Right renal pelvis (tissue), 4 donors: ENCODE measurements around the gene MALSU1. TPM values are rescaled to one million over a fixed set of nuclear protein-coding genes. Genes with fewer than 3 reads are reported as not detected.
A peak's percentile ranks its signal among the peaks of the same experiment; 100 is the strongest.

Source experiments
- DNase-seq, 4 donors: peaks; one replicate each; pipeline ENCODE4 v3.0.0-alpha.2; 2013; ENCODE audit warnings: low read depth in 4 of 4, low spot score in 3 of 4, missing footprints in 1 of 4
- polyA plus RNA-seq, 4 donors: library from polyadenylated mRNA; unstranded; fragments of 120-200 nt; gene quantifications; one replicate each; pipeline ENCODE4 v1.2.1, GENCODE V29; 2013; ENCODE audit not compliant: insufficient read length in 4 of 4

Gene MALSU1
- polyA plus RNA-seq = 10 to 100 TPM; 47.2 to 52.4 (median 49.7) TPM

GRCh38 chr7:23298885-23299769 lies at the start of gene MALSU1:
MALSU1 (plus strand) TSS chr7:23299339; CDS start chr7:23299353, 14 bp downstream.
- peak; percentile 94 to 97 (median 95) for DNase-seq

GRCh38 chr7:23249486-23249885 lies 49.7 kb upstream of the MALSU1 start:
- DNase-seq = no peak

GRCh38 chr7:23254051-23254681 lies 45.0 kb upstream of the MALSU1 start:
- DNase-seq = no peak

- no peak for DNase-seq
Measured at GRCh38 chr7:23256731-23257130, 42.4 kb upstream of the MALSU1 start.

DNA sequence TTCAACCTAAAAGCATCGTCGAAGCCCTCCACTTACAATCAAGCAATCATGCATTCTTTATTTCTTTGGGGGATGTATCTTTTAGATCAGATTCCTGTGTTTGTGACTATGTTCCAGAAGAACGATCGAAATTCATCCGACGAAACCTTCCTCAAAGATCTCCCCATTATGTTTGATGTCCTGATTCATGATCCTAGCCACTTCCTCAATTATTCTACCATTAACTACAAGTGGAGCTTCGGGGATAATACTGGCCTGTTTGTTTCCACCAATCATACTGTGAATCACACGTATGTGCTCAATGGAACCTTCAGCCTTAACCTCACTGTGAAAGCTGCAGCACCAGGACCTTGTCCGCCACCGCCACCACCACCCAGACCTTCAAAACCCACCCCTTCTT lies 38.8 kb upstream of the MALSU1 start:
- DNase-seq = no peak

GRCh38 chr7:23261843-23262452 lies 37.2 kb upstream of the MALSU1 start:
- peak in 1 of 4 donors; percentile 40 for DNase-seq

GRCh38 chr7:23264916-23265458 lies 34.2 kb upstream of the MALSU1 start:
- DNase-seq = no peak

DNA sequence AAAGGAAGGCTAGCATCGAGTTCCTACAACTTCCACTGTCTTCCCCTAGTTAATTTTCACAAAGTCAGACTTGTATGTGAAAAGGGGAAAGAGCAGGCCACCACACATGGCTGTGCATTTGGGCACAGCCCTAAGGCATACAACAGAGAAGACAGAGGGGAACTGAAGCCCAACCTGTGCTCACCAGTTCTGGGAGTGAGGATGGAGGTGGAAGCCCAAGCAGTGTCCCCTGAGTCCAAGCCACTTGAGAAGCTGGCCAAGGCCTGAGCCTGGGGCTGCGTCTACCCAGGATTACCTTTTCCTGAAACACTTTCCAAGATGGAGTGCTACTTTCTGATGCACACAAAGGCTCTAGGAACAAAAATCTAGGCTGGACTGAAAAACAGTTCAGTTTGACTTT lies 32.2 kb upstream of the MALSU1 start:
- no peak for DNase-seq

- no peak for DNase-seq
Measured at GRCh38 chr7:23267357-23267756, 31.8 kb upstream of the MALSU1 start.

DNA sequence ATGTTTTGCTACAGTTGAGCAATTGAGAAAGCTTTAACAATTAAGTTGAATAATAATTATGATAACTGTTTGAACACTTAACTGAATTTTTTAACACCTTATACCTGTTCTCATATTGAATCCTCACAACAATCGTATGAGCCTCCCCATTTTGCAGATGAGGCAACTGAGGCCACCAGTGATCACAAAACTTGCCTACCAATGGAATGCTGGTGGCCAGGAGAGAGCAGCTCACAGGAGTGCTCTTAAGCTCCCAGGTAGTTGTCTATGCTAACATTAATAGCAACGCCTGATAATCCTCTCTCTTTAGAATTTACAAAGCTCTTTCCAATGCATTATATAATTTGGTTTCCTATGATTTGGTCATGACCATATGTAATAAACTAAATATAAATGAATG lies 31.0 kb upstream of the MALSU1 start:
- DNase-seq = no peak

- DNase-seq = no peak
Measured at GRCh38 chr7:23268746-23269145, 30.4 kb upstream of the MALSU1 start.

DNA sequence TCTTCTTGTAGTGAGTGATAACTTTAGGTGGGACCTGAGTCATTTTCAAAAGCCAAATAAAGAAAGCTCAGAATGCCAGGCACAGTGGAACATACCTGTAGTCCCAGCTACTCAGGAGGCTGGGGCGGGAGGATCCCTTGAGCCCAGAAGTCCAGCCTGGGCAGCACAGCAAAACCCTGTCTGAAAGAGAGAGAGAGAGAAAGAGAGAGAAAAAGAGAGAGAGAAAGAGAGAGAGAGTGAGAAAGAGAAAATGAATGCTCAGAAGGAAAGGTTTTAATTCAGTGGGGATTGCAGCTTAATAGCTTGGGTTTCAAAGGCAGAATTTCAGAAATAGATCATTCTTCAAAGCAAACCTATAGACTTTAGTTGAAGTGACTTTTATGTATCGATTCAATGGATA lies 26.9 kb upstream of the MALSU1 start:
- no peak for DNase-seq

GRCh38 chr7:23273141-23273599 lies 26.0 kb upstream of the MALSU1 start:
- peak; percentile 47 to 61 (median 53) for DNase-seq

DNA sequence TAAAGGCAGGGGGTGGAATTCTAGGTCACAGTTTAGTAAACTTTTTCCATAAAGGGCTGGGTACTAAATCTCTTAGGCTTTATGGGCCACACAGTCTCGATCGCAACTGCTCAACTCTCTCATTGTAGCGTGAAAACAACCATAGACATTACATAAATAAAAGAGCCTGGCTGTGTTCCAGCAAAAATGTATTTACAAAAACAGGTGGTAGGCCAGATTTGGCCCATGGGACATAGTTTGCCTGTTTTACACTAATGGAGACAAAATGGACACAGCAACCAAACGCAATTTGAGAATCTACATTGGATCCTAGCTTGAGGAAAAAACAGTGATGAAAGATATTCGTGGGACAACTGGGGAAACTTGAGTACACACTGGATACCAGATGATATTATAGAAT lies 23.2 kb upstream of the MALSU1 start:
- no peak for DNase-seq

- no peak for DNase-seq
Measured at GRCh38 chr7:23276376-23276775, 22.8 kb upstream of the MALSU1 start.

DNA sequence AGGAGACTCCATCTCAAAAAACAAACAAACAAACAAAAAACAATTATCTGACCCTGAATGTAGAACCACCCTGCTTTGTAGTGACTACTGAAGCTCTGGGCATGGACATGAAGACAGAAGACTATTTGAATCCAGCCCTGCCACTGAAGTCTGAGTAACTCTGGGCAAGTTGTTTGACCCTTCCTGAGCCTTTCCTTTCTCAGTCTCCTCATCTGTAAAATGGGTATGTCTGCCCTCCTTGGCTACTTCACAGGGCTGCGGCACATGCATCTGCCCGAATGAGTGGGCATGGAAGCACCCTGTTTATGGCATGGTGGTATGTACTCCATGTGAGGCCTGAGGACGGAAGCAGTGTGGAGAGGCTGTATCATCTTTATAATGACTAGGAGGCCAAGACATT lies 22.2 kb upstream of the MALSU1 start:
- no peak for DNase-seq

DNA sequence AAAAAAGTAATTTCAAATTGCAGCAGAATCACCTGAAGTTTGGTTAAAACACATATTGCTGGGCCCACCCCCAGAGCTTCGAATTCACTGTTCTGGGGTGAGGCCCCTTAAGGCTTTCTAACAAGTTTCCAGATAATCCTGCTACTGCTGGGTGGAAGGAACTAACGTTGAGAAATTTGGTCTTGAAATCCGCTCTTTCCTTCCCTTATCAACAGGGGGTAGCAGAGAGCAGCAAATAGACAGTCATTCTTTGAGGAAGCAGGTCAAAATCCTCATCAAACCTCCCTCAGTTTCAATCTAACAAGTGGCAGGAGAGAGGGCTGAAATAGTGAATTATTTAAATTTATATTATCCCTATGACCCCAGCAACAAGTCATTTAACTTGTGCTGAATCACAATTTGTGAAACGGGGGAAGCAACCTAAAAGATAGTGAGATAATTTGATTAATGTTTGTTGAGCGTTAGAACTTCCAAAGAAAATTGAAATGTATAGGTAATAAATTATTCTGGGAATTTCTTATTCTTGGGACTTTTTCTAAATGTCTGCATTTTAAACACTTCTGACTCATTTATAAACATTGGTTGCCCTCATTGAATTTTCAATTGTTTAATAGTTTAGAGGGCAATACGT lies 21.7 kb upstream of the MALSU1 start:
- DNase-seq = peak; percentile 37 to 60 (median 50)

DNA sequence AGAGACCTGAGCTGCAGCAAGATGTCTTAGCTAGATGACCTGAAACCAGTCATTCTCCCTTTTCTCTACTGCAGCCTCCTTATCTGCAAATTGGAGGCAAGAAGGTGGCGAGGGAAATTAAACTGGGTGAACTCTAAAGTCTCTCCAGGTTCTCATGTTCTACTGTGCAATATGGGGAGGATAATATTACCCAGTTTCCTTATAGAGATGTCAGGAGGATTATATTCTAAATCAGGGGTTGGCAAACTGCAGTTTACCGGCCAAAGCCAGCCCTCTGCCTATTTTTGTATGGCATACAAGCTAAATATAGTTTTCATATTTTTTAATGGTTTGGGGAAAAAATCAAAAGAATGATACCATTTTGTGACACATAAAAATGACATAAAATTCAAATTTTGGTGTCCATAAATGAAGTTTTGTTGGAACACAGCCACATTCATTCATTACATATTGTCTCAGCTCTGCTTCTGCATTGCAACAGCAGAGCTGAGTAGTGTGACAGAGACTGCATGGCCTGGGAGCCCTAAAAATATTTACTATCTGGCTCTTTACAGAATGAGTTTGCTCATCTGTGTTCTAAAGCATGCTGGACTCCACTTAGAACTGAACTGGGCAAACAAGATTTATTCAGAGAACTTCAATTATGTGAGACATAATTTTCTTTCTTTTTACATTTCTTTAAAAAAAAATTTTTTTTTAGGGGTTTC lies 19.2 kb upstream of the MALSU1 start:
- no peak for DNase-seq

GRCh38 chr7:23283086-23283485 lies 16.1 kb upstream of the MALSU1 start:
- DNase-seq = no peak

DNA sequence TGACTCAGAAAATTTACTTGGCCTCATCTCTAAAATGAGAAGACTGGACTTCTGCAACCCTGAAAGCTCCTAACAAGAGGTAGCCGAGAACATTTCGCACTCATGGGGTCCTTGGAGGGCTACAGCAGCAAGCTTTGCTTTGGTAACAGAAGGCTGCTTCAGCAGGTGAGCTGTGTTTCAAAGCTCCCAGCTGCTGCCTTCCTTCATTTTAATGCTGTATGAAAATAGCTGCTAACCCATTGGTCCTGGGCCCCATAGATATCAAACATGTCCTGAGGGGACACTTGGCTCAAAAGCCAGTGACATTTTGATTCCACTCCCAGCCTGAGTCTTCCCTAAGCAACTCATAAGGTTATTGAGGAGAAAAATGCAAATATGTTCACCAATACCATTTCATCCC lies 14.3 kb upstream of the MALSU1 start:
- no peak for DNase-seq
